ENCODE data around the gene MOB2.

GRCh38 chr11:1508986-1509385 is 22.4 kb upstream of the MOB2 start:
- TF ChIP-seq, protein P1, sequence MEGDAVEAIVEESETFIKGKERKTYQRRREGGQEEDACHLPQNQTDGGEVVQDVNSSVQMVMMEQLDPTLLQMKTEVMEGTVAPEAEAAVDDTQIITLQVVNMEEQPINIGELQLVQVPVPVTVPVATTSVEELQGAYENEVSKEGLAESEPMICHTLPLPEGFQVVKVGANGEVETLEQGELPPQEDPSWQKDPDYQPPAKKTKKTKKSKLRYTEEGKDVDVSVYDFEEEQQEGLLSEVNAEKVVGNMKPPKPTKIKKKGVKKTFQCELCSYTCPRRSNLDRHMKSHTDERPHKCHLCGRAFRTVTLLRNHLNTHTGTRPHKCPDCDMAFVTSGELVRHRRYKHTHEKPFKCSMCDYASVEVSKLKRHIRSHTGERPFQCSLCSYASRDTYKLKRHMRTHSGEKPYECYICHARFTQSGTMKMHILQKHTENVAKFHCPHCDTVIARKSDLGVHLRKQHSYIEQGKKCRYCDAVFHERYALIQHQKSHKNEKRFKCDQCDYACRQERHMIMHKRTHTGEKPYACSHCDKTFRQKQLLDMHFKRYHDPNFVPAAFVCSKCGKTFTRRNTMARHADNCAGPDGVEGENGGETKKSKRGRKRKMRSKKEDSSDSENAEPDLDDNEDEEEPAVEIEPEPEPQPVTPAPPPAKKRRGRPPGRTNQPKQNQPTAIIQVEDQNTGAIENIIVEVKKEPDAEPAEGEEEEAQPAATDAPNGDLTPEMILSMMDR (conservative IDR thresholded peaks at IDR 0.05 in 1 of 2, IDR thresholded peaks at IDR 0.05 in 1 of 2; ENCODE audit: low read depth in 1 of 2, low read length in 2 of 2) = no peak
- TF ChIP-seq EZH2 (IDR thresholded peaks at IDR 0.05; ENCODE audit: low read length, missing control alignments) = no peak
